HUES48 (cell line): ENCODE measurements around the gene OR8J1.

Experiments
- H3K27ac ChIP-seq: one replicate; pipeline ENCODE4 v1.7.0; 2013; ENCODE audit warnings: low read depth, low read length, inconsistent platforms
- H3K27me3 ChIP-seq: 2 replicates; pipeline ENCODE4 v1.6.1; 2013; ENCODE audit warnings: mild to moderate bottlenecking, low read length; ENCODE audit not compliant: control insufficient read depth, insufficient read depth
- H3K36me3 ChIP-seq: 2 replicates; pipeline ENCODE4 v1.6.1; 2013; ENCODE audit warnings: low read length; ENCODE audit not compliant: control insufficient read depth, insufficient read depth
- H3K4me1 ChIP-seq: 2 replicates; pipeline ENCODE4 v1.6.1; 2013; ENCODE audit warnings: mild to moderate bottlenecking, low read length; ENCODE audit not compliant: control insufficient read depth, insufficient read depth
- H3K4me3 ChIP-seq: 2 replicates; pipeline ENCODE4 v1.5.1; 2013; ENCODE audit warnings: mild to moderate bottlenecking, low read depth, low read length
- H3K9ac ChIP-seq: 2 replicates; pipeline ENCODE4 v1.6.1; 2013; ENCODE audit warnings: mild to moderate bottlenecking, low read depth, low read length, moderate library complexity
- H3K9me3 ChIP-seq: 2 replicates; pipeline ENCODE4 v1.6.1; 2013; ENCODE audit warnings: low read length; ENCODE audit not compliant: control insufficient read depth, insufficient read depth

Gene OR8J1, protein sequence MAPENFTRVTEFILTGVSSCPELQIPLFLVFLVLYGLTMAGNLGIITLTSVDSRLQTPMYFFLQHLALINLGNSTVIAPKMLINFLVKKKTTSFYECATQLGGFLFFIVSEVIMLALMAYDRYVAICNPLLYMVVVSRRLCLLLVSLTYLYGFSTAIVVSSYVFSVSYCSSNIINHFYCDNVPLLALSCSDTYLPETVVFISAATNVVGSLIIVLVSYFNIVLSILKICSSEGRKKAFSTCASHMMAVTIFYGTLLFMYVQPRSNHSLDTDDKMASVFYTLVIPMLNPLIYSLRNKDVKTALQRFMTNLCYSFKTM

DNA sequence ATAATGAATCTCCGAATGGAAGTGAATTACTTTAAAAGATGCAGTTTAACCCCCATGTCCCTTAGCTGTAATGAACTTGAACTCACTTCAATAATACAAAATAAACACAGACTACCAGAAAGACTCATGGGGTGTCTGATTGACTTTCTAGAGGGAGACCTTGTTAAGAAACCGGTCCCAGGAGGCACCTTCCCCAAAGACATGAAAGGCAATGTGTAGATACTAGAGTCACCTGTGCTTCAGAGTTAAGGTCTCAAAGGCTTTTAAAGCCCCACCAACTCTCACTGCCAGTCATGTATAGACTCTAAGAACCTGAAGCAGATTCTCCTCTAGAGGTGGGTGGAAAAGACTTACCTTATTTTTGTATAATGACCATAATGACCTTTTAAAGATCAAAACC lies at the start of gene OR8J1:
Gene OR8J1, plus strand, starts transcription at position 301 of the 400 bp plus-strand sequence. CDS start 5,956 bp downstream, outside the sequence.
- no peaks in the 10 kb centered on the region for H3K9me3 ChIP-seq
- H3K4me1 ChIP-seq, result no peaks in the 10 kb centered on the region
- no peaks in the 10 kb centered on the region for H3K36me3 ChIP-seq
- H3K9ac ChIP-seq, result no peak within 1 kb of the TSS
- H3K4me3 ChIP-seq, result no peak within 1 kb of the TSS
- H3K27ac ChIP-seq, result no peak within 1 kb of the TSS
- no peaks in the 10 kb centered on the region for H3K27me3 ChIP-seq

DNA sequence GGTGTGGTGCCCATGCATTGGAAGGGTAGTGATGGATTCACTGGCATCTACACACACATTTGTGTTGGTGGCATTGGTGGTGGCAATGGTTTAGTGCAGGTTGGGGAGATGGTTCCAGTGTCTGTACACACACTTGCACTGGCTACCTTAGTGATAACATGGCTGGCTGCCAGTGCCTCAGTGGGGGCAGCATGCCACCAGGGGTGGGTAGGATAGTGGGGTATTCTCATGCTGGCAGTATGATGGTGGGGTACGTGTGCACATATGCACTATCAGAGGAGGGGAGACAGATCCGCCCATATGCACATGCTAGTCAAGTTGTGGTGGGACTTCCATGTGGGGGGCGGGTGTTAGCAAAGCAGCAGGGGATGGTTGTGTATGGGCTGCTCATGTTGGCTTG lies 46.3 kb upstream of the OR8J1 start:
- Histone ChIP-seq H3K27ac (no peak overlapping the region), H3K9me3 (peaks cover 3% of the 10 kb centered on the region; the same call in 1 of the 2 replicates)

DNA sequence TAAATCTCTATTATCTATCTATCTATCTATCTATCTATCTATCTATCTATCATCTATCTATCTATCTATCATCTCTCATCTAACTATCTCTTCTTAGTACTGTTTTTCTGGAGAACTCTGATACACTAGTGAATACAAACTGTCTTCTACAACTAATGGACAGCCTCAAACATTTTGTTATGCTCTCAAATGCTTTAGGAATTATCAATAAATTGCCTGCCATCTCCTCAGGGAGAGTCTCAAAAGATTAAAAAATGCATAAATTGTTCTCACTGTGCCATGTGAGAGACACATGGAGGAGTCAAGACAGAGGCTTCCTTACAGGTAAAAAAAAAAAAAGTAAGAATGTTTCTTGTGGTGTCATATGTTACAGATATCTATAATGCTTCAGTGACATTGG lies 39.2 kb upstream of the OR8J1 start, which contains the start of gene OR8K3:
Gene OR8K3, plus strand, starts transcription at position 301 of the 400 bp plus-strand sequence. CDS start 3,163 bp downstream, outside the sequence.
- Histone ChIP-seq H3K4me1 (no peaks in the 10 kb centered on the region), H3K9me3 (no peaks in the 10 kb centered on the region), H3K36me3 (no peaks in the 10 kb centered on the region), H3K4me3 (no peak within 1 kb of the TSS), H3K9ac (no peak within 1 kb of the TSS), H3K27me3 (no peaks in the 10 kb centered on the region), H3K27ac (no peak within 1 kb of the TSS)

More for the DNA sequence above, 46.3 kb upstream of the OR8J1 start:
- H3K36me3 ChIP-seq, result no peaks in the 10 kb centered on the region
- no peaks in the 10 kb centered on the region for H3K27me3 ChIP-seq
- no peak overlapping the region for H3K9ac ChIP-seq
- H3K4me3 ChIP-seq, result no peak overlapping the region
- H3K4me1 ChIP-seq, result no peaks in the 10 kb centered on the region

DNA sequence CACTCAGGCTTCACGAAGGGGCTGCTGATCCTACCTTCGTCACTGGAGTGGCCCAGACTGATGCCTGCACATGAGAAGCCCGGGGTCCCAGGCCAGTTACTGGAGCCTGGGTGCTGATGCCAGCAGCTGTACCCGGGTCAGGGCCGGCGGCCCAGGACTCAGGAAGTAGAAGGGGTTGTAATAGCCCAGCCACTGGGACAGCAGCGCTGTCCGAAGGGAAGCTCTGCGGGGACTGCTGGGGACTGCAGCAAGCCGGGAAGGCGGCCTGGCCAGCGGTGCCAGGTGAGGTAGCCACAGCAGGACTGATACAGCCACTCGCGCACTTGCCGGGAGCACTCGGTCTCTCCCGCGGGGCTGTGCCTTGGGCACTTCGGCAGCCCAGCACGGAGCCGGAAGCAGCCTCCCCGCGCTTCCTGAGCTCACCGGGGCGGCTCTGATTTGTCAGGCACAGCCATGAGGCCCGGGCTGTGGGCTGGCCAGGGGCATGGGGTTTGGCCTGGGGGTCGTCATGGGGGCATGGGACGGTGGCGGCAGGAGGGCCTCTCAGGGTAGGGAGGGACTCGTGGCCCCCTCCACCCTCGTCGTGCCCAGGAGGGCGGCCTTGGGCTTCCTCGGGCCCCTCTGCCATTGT lies 22.1 kb upstream of the OR8J1 start:
- no peak overlapping the region for H3K9ac ChIP-seq

DNA sequence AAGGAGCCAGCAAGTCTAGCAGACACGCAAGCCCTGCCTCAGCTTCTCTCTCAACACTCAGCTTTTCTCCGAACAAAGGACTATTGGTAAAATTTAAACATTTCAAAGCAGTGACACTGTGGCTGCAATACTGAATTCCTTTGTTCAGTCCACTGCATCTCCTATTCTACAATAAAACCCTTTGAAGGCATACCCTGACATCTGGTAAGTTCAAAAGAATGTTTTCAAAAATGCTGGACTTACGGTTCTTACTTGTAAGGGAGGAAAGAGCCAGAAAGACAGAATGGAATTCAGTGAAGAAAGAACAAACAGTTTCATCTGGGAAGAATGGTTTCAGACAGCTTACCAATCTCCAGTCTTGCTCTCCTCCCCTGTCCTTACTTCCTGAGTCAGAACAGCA lies 20.9 kb upstream of the OR8J1 start:
- Histone ChIP-seq H3K9me3 (peaks cover 9% of the 10 kb centered on the region), H3K4me3 (no peak overlapping the region), H3K27me3 (no peaks in the 10 kb centered on the region), H3K4me1 (peaks cover 8% of the 10 kb centered on the region), H3K27ac (no peak overlapping the region), H3K36me3 (no peaks in the 10 kb centered on the region), H3K9ac (no peak overlapping the region)

More for the DNA sequence above, 22.1 kb upstream of the OR8J1 start:
- no peak overlapping the region for H3K4me3 ChIP-seq
- H3K27ac ChIP-seq, result no peak overlapping the region
- H3K4me1 ChIP-seq, result no peaks in the 10 kb centered on the region
- peaks cover 6% of the 10 kb centered on the region for H3K9me3 ChIP-seq
- no peaks in the 10 kb centered on the region for H3K27me3 ChIP-seq
- H3K36me3 ChIP-seq, result no peaks in the 10 kb centered on the region

DNA sequence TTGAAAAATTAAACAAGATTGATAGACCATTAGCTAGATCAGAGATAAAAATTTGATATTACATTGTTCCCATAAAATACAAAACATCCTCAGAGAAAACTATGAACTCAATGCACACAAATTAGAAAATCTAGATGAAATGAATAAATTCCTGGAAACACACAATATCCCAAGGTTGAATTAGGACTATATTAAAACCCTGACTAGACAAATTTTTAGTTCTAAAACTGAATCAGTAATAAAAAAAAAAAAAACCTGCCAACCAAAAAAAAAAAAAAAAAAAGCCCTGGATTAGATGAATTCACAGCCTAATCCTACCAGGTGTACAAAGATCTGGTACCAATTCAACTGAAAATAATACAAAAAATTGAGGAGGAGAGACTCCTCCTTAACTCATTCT lies 13.8 kb upstream of the OR8J1 start:
- Histone ChIP-seq H3K27me3 (no peaks in the 10 kb centered on the region), H3K9ac (no peak overlapping the region), H3K9me3 (peaks cover 9% of the 10 kb centered on the region), H3K4me1 (peaks cover 21% of the 10 kb centered on the region), H3K36me3 (no peaks in the 10 kb centered on the region), H3K27ac (no peak overlapping the region), H3K4me3 (no peak overlapping the region)

DNA sequence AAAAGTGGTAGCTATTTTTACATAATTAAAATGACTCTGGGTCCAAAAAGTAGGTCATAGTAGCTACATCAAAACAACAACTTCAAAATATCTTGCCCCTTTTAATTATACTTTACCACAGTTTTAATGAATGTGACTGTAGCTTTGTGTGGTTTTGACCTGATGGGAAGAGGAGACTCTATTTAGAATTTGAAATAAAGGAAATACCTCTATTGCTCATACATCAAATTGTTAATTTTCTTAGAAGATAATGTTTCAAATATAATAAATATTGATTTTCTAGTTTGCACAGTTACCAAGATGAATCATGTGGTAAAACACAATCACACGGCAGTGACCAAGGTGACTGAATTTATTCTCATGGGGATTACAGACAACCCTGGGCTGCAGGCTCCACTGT lies 8.4 kb upstream of the OR8J1 start, which contains the start of gene OR8K1:
Gene OR8K1, plus strand, starts transcription at position 301 of the 400 bp plus-strand sequence. Its CDS starts 0 bp downstream, at position 301.
- no peak within 1 kb of the TSS for H3K9ac ChIP-seq
- H3K9me3 ChIP-seq, result no peaks in the 10 kb centered on the region
- H3K4me1 ChIP-seq, result peaks cover 13% of the 10 kb centered on the region; the same call in 1 of the 2 replicates
- no peak within 1 kb of the TSS for H3K27ac ChIP-seq
- H3K27me3 ChIP-seq, result no peaks in the 10 kb centered on the region
- no peak within 1 kb of the TSS for H3K4me3 ChIP-seq
- H3K36me3 ChIP-seq, result no peaks in the 10 kb centered on the region

DNA sequence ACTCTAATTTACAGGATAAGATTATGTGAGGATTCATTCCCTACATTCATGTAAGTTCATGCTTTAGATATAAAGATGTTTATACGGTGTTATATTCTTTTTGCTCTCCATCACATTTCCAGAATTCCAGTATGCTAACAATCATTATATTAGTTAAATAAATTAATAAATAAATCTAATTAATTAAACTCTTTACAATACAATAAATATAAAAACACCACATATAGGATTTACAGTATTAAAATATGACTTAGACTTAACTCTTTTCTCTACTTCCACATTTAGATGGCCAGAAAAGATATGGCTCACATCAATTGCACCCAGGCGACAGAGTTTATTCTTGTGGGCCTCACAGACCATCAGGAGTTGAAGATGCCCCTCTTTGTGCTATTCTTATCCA lies 21.2 kb downstream of the OR8J1 start, which contains the start of gene OR8U1:
Gene OR8U1, plus strand, starts transcription at position 301 of the 400 bp plus-strand sequence. Its CDS starts 0 bp downstream, at position 301.
- Histone ChIP-seq H3K9me3 (no peaks in the 10 kb centered on the region), H3K4me1 (no peaks in the 10 kb centered on the region), H3K36me3 (no peaks in the 10 kb centered on the region), H3K4me3 (no peak within 1 kb of the TSS), H3K9ac (no peak within 1 kb of the TSS), H3K27me3 (no peaks in the 10 kb centered on the region), H3K27ac (no peak within 1 kb of the TSS)

DNA sequence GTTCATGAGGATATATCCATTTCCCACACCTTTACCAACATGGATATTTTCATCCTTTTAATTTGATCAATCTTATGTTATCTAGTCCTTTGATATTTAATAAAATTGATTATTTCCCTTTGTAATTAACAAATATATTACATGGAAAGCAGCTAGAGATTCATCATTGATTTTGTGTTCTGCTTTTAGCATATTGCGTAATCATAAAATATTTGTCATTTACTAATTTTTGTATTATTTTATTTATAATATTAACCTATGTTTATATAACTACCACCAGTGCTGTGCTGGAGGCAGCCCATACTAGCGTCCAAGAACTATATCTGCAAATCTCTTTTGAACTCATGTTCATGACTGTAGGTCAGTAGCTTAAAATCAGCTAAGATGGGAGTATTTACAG lies 26.0 kb downstream of the OR8J1 start:
- H3K4me1 ChIP-seq, result no peaks in the 10 kb centered on the region
- no peaks in the 10 kb centered on the region for H3K27me3 ChIP-seq
- H3K9me3 ChIP-seq, result no peaks in the 10 kb centered on the region
- H3K9ac ChIP-seq, result no peak overlapping the region
- no peak overlapping the region for H3K4me3 ChIP-seq
- H3K27ac ChIP-seq, result no peak overlapping the region
- H3K36me3 ChIP-seq, result no peaks in the 10 kb centered on the region

DNA sequence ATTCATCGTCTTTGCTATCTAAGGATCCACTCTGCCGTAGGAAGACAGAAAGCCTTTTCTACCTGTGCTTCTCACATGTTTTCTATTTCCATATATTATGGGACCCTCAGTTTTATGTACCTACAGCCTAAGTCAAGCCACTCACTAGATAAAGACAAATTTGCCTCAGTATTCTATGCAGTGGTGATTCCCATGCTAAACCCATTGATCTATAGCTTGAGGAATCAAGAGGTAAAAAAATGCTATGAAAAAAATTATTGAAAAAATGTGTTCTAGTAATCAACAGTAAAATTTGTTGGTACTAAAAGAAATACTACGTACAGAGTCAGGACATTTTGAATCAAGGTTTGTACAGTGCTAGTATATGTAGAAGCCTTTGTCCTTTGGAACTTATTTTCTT lies 40.3 kb downstream of the OR8J1 start:
- Histone ChIP-seq H3K27me3 (no peaks in the 10 kb centered on the region), H3K9ac (no peak overlapping the region), H3K4me1 (no peaks in the 10 kb centered on the region), H3K36me3 (no peaks in the 10 kb centered on the region), H3K9me3 (no peaks in the 10 kb centered on the region), H3K4me3 (no peak overlapping the region), H3K27ac (no peak overlapping the region)

DNA sequence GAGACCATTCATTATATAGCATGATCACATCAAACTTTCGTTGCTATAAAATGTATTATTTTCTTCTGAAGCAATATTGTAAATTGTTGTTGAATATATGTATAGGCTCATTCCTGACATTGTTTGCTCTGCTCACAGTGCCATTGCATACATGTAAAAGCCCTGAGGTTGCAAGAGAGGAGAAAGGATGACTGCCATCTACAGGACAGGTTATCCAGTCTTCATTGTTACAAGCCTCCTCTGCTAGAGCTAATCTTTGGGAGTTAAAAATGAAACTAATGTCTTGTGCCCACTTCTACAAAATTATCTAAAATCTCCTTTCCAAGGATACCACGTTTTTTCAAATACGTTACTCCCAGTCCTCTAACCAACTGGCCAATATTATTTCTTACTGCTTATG lies 42.0 kb downstream of the OR8J1 start:
- Histone ChIP-seq H3K27ac (no peak overlapping the region), H3K4me1 (no peaks in the 10 kb centered on the region), H3K4me3 (no peak overlapping the region), H3K36me3 (no peaks in the 10 kb centered on the region), H3K27me3 (no peaks in the 10 kb centered on the region), H3K9ac (no peak overlapping the region), H3K9me3 (no peaks in the 10 kb centered on the region)
